Hypothalamus (tissue), 51 donors: Measurements from ENCODE around the gene ECEL1.

Experiments
- DNase-seq, 51 donors: peaks; one replicate each; lab custom pipeline; 2025; lab: John Stamatoyannopoulos, UW

ECEL1 gene

GRCh38 chr2:232522623-232523401, 35.2 kb upstream of the ECEL1 start:
- DNase-seq = no peak

GRCh38 chr2:232521959-232522622, 34.5 kb upstream of the ECEL1 start:
- peak in 36 of 51 donors; percentile 9 to 75 (median 30) for DNase-seq

GRCh38 chr2:232521098-232521497, 33.5 kb upstream of the ECEL1 start:
- DNase-seq = no peak

GRCh38 chr2:232520489-232520888, 32.9 kb upstream of the ECEL1 start:
- no peak for DNase-seq

- DNase-seq = no peak
Measured at GRCh38 chr2:232519581-232520438, 32.2 kb upstream of the ECEL1 start, which contains the start of gene PRSS56. PRSS56 (plus strand) TSS chr2:232520388; CDS start chr2:232520599, 211 bp downstream.

GRCh38 chr2:232518844-232519243, 31.2 kb upstream of the ECEL1 start:
- DNase-seq = no peak

GRCh38 chr2:232516551-232516950, 28.9 kb upstream of the ECEL1 start:
- no peak for DNase-seq

- DNase-seq = no peak
Measured at GRCh38 chr2:232515639-232516038, 28.0 kb upstream of the ECEL1 start.

GRCh38 chr2:232513353-232513752, 25.7 kb upstream of the ECEL1 start:
- DNase-seq = no peak

GRCh38 chr2:232512602-232513001, 25.0 kb upstream of the ECEL1 start:
- no peak for DNase-seq

GRCh38 chr2:232511336-232511890, 23.8 kb upstream of the ECEL1 start:
- DNase-seq = peak in 8 of 51 donors; percentile 8 to 34 (median 14)

GRCh38 chr2:232508251-232508650, 20.6 kb upstream of the ECEL1 start:
- no peak for DNase-seq

- no peak for DNase-seq
Measured at GRCh38 chr2:232506709-232507108, 19.1 kb upstream of the ECEL1 start.

GRCh38 chr2:232505856-232506255, 18.2 kb upstream of the ECEL1 start:
- no peak for DNase-seq

GRCh38 chr2:232504438-232504837, 16.8 kb upstream of the ECEL1 start:
- peak in 9 of 51 donors; percentile 5 to 43 (median 22) for DNase-seq

- no peak for DNase-seq
Measured at GRCh38 chr2:232503809-232504323, 16.2 kb upstream of the ECEL1 start.

GRCh38 chr2:232502911-232503808, 15.5 kb upstream of the ECEL1 start:
- DNase-seq = peak in 36 of 51 donors; percentile 7 to 76 (median 44)

- DNase-seq = no peak
Measured at GRCh38 chr2:232502511-232502910, 14.9 kb upstream of the ECEL1 start.

- no peak for DNase-seq
Measured at GRCh38 chr2:232501794-232502390, 14.3 kb upstream of the ECEL1 start.
